ENCODE measurements around the gene CACNA1H. TPM values are rescaled to one million over a fixed set of nuclear protein-coding genes. Genes with fewer than 3 reads are reported as not detected.

The CACNA1H gene
- total and polyA plus RNA-seq, 2 of the 8 experiments (the other 6 are each of a cell fraction or from before 2014, with no cell fraction given) = 14.0 to 28.7 TPM

- FAIRE-seq = no peak
- TF ChIP-seq MAX (IDR thresholded peaks at IDR 0.05) (0 out of 2 replicates have a peak, but pooled peaks have one; percentile 25), GABPA (IDR thresholded peaks at IDR 0.05; ENCODE audit: borderline replicate concordance, insufficient read depth, low read length) (peak; percentile 82; the same call in 1 of the 2 replicates), SIN3A (conservative IDR thresholded peaks at IDR 0.05 in 1 of 2, IDR thresholded peaks at IDR 0.05 in 1 of 2; ENCODE audit: low read depth in 1 of 2, low read length in 2 of 2) (peak in 1 of 2 experiments; percentile 73; a peak in 2 of 4 replicates), BRCA1 (IDR thresholded peaks at IDR 0.05; ENCODE audit: low read depth, low read length) (no peak)
- Histone ChIP-seq H3K4me1 (replicated peaks in 1 of 4; ENCODE audit: control insufficient read depth in 3 of 4, insufficient read depth in 4 of 4, low read length in 3 of 4) (peaks cover 0 to 7% (median 0%) of the 10 kb centered on the region in 4 experiments; a peak in 2 of 7 replicates), H2BK15ac (ENCODE audit: low read length) (no peak overlapping the region), H3K56ac (replicated peaks; ENCODE audit: insufficient read length, low read depth, low read length) (no peak overlapping the region), H2BK5ac (ENCODE audit: low read depth, low read length) (no peak overlapping the region), H4K5ac (ENCODE audit: insufficient read length, low read depth, low read length) (no peak overlapping the region), H3K18ac (ENCODE audit: extremely low read depth, low read length) (no peak overlapping the region), H3K4me2 (ENCODE audit: insufficient read depth in 1 of 2, low read depth in 2 of 2, low read length in 2 of 2) (no peak overlapping the region), H3K4ac (replicated peaks; ENCODE audit: insufficient read length, low read depth, low read length) (no peak overlapping the region), H3K23ac (ENCODE audit: insufficient read length) (no peak overlapping the region), H3K9me3 (ENCODE audit: insufficient read depth in 2 of 2, low read depth in 1 of 2, low read length in 1 of 2) (no peaks in the 10 kb centered on the region), H3K27ac (ENCODE audit: low read depth, low read length) (no peak overlapping the region), H2BK20ac (ENCODE audit: low read length) (no peak overlapping the region), H2AK5ac (ENCODE audit: low read depth, low read length) (no peak overlapping the region), H2BK120ac (replicated peaks; ENCODE audit: low read depth, low read length) (no peak overlapping the region), H4K8ac (ENCODE audit: extremely low read depth, insufficient read depth, low read length) (no peak overlapping the region), H3K79me1 (ENCODE audit: low read depth, low read length) (peaks cover 7% of the 10 kb centered on the region), H2AFZ (ENCODE audit: low read length) (no peak overlapping the region), H4K91ac (replicated peaks; ENCODE audit: insufficient read length, low read length) (no peak overlapping the region), H4K20me1 (replicated peaks in 1 of 2; ENCODE audit: control insufficient read depth in 1 of 2, insufficient read depth in 2 of 2, low read length in 2 of 2) (peaks cover 17 to 44% of the 10 kb centered on the region in 2 experiments), H3K23me2 (ENCODE audit: low read depth, low read length) (no peaks in the 10 kb centered on the region), H3K36me3 (ENCODE audit: control insufficient read depth in 2 of 4, insufficient read depth in 4 of 4, low read length in 3 of 4) (no peaks in the 10 kb centered on the region), H3K14ac (ENCODE audit: insufficient read length) (no peak overlapping the region), H3K79me2 (ENCODE audit: control insufficient read depth in 1 of 2, insufficient read depth in 2 of 2, low read length in 2 of 2) (peaks cover 0 to 3% of the 10 kb centered on the region in 2 experiments; a peak in 1 of 4 replicates), H3K4me3 (ENCODE audit: extremely low read depth in 1 of 4, insufficient read depth in 2 of 4, low read depth in 3 of 4, low read length in 4 of 4) (no peak overlapping the region), H3K27me3 (replicated peaks in 1 of 4; ENCODE audit: control insufficient read depth in 3 of 4, extremely low read depth in 1 of 4, insufficient read depth in 3 of 4, low read length in 3 of 4) (no peaks in the 10 kb centered on the region), H2BK12ac (ENCODE audit: low read depth, low read length) (no peak overlapping the region), H3K9ac (replicated peaks in 1 of 4; ENCODE audit: extremely low read depth in 1 of 4, low read depth in 3 of 4, low read length in 3 of 4) (no peak overlapping the region)
- CTCF ChIA-PET (ENCODE audit: partially characterized antibody) = interaction anchor here (0.6 to 1.7 kb wide), 6 partner anchors 17 to 85 kb away, joined by 3 to 6 read pairs (median 4); no protein-coding TSS in a partner anchor
- DNase-seq (ENCODE audit: low read depth in 1 of 2, low spot score in 2 of 2) = peak; percentile 17 to 85
- POLR2A ChIA-PET (ENCODE audit: partially characterized antibody) = no interaction called here
- 86% methylated on average over 20 of the region's 32 CpGs; no CpG with 5 or more reads in 1 of the 2 experiments for WGBS, 2 experiments (ENCODE audit: extremely low coverage in 1 of 2, insufficient coverage in 1 of 2, insufficient read length in 1 of 2, insufficient replicate concordance in 2 of 2, low coverage in 1 of 2, low lambda C conversion rate in 2 of 2, missing lambda C conversion rate in 1 of 2)
Observed at GRCh38 chr16:1188432-1189189, 35.7 kb downstream of the CACNA1H start.
